ENCODE measurements around the gene AJM1.

Gene AJM1

DNA sequence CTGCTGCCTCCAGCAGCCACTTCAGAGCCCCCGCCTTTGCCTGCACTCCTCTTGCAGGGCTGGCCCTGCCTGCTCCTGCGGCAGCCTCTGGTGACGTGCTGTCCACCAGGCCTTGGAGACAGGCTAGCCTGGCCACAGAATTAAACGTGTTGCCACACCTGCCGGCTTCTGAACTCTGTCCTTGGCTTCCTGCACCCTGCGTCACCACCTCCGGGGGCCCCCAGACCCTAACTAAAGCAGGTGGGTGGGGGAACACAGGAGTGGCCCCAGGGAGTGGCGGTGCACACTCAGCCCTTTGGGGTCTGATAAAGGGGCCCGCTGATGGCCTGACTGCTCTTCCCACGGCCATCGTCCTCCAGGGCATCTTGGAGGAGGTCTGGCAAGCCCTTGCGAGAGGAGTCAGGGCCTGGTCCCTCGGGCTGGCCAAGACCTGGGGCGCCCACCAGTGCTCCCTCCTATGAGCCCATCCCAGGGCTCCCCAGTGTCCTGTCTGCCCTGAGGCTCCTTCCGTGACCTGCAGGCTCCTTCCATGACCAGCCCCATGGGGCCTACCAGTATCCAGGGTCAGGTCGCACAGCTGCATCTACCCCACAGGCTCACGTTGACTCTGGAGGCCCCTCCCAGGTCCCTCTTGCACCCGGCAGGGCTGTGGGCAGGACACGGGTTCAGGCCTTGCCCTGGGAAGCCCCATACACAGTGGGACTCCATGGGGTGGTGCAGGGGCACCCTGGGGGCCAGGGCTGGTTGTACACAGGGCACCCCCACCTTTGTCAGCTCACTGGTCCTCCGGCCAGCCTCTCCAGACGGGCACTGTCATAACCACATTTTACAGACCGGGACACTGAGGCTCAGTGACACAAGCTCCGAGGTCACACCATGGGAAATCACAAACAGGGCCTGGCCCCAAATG lies 8.8 kb downstream of the AJM1 start:
- Mint-ChIP-seq H3K36me3 (ENCODE audit: low read depth) (no peaks in the 10 kb centered on the region), H3K9me3 (no peaks in the 10 kb centered on the region), H3K4me1 (peaks cover 9% of the 10 kb centered on the region), H3K27me3 (ENCODE audit: low read depth, poor library complexity) (peaks cover 9% of the 10 kb centered on the region), H3K27ac (no peak overlapping the region), H3K4me3 (peak overlapping the region; percentile 70)
- TF ChIP-seq, protein P1, sequence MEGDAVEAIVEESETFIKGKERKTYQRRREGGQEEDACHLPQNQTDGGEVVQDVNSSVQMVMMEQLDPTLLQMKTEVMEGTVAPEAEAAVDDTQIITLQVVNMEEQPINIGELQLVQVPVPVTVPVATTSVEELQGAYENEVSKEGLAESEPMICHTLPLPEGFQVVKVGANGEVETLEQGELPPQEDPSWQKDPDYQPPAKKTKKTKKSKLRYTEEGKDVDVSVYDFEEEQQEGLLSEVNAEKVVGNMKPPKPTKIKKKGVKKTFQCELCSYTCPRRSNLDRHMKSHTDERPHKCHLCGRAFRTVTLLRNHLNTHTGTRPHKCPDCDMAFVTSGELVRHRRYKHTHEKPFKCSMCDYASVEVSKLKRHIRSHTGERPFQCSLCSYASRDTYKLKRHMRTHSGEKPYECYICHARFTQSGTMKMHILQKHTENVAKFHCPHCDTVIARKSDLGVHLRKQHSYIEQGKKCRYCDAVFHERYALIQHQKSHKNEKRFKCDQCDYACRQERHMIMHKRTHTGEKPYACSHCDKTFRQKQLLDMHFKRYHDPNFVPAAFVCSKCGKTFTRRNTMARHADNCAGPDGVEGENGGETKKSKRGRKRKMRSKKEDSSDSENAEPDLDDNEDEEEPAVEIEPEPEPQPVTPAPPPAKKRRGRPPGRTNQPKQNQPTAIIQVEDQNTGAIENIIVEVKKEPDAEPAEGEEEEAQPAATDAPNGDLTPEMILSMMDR (IDR thresholded peaks at IDR 0.05) = no peak
- no peak for DNase-seq

DNA sequence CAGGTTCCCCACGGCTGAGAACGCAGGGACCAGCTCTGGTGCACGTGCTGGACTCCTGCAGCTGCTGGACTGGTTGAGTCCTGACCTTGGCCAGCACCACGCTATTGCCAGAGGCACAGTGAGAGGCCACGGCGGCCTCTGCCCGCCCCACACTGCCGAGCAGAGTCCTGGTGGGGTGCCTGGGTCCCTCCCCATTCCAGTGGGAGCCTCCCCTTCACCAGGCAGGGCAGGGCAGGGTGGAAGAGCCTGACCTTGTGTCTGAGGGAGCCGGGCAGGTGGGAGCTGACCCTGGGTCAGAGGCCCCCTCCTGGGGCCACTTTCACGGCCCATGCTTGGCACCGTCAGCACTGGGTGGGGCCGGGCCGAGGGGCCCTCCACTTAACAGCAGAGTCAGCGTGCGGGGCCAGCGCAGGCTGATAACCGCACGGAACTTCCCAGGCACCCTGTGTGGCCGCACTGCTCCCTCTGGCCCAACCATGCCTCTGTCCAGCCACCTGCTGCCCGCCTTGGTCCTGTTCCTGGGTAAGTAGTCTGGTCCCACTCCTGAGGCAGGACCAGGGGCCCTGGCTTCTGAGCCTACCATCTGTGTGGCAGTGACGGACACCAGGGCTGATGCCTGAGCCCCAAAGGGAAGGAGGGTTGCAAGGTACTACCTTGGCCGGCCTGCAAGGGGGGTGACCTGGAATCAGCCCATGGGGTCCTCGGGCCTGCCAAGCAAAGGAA lies 9.8 kb downstream of the AJM1 start, which contains the start of gene MAMDC4:
Gene MAMDC4 (plus strand): TSS at position 406 of the 723 bp plus-strand sequence. CDS start 71 bp downstream, at position 477.
- TF ChIP-seq, protein P1 (IDR thresholded peaks at IDR 0.05) = no peak
- Mint-ChIP-seq H3K9me3 (no peaks in the 10 kb centered on the region), H3K36me3 (ENCODE audit: low read depth) (no peaks in the 10 kb centered on the region), H3K4me1 (peaks cover 9% of the 10 kb centered on the region), H3K27ac (no peak within 1 kb of the TSS), H3K27me3 (ENCODE audit: low read depth, poor library complexity) (peaks cover 7% of the 10 kb centered on the region), H3K4me3 (no peak within 1 kb of the TSS)
- peak; percentile 6 for DNase-seq

DNA sequence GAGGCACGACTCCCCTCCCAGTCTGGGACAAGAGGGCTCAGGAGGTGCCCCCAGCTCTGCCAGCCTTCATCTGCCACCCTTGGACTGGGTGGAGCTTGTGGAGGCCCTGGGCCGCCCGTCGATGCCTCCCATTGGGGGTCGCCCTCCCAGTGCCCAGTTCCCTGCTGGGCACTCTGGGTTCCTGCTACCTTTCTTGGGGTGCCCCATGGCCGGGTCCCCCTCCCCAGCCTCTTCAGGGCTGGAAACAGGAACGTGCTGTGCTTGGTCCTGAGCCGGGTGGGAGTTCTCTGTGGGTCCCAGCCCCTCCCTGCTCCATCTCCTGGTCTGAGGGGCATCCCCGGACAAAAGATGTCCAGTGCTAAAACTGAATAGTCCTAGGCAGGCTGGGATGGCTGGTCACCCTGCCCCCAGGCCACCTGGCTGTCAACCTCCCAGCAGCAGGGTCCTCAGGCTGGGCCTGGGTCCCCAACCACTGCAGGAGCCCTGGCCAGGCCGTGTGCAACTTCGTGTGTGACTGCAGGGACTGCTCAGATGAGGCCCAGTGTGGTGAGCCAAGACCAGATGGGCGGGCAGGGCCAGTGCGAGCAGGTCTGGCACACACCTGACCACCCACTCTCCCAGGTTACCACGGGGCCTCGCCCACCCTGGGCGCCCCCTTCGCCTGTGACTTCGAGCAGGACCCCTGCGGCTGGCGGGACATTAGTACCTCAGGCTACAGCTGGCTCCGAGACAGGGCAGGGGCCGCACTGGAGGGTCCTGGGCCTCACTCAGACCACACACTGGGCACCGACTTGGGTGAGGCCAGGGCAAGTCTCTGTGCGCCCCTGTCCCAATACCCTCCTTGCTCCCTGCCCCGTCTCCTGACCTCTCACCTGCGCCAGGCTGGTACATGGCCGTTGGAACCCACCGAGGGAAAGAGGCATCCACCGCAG lies 10.7 kb downstream of the AJM1 start:
- Mint-ChIP-seq H3K36me3 (ENCODE audit: low read depth) (no peaks in the 10 kb centered on the region), H3K27me3 (ENCODE audit: low read depth, poor library complexity) (peaks cover 3% of the 10 kb centered on the region), H3K4me1 (peaks cover 9% of the 10 kb centered on the region), H3K9me3 (no peaks in the 10 kb centered on the region), H3K27ac (no peak overlapping the region), H3K4me3 (no peak overlapping the region)
- peak; percentile 8 for DNase-seq
- TF ChIP-seq, protein P1 (IDR thresholded peaks at IDR 0.05) = no peak

DNA sequence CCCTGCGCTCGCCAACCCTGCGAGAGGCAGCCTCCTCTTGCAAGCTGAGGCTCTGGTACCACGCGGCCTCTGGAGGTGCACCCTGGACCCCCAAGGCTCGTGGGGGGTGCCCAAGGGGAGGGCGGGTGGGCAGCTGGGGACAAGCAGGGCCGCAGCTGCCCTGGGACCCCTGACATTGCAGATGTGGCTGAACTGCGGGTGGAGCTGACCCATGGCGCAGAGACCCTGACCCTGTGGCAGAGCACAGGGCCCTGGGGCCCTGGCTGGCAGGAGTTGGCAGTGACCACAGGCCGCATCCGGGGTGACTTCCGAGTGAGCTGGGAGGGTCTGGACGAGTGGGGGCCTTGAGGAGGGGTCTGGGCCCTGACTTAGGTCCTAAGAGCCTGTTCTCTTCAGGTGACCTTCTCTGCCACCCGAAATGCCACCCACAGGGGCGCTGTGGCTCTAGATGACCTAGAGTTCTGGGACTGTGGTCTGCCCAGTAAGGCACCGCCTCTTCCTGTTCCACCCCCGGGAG lies 11.4 kb downstream of the AJM1 start:
- Mint-ChIP-seq H3K4me3 (no peak overlapping the region), H3K36me3 (ENCODE audit: low read depth) (no peaks in the 10 kb centered on the region), H3K4me1 (peaks cover 9% of the 10 kb centered on the region), H3K27ac (no peak overlapping the region), H3K9me3 (no peaks in the 10 kb centered on the region), H3K27me3 (ENCODE audit: low read depth, poor library complexity) (peaks cover 3% of the 10 kb centered on the region)
- TF ChIP-seq, protein P1 (IDR thresholded peaks at IDR 0.05) = no peak
- peak; percentile 3 for DNase-seq

DNA sequence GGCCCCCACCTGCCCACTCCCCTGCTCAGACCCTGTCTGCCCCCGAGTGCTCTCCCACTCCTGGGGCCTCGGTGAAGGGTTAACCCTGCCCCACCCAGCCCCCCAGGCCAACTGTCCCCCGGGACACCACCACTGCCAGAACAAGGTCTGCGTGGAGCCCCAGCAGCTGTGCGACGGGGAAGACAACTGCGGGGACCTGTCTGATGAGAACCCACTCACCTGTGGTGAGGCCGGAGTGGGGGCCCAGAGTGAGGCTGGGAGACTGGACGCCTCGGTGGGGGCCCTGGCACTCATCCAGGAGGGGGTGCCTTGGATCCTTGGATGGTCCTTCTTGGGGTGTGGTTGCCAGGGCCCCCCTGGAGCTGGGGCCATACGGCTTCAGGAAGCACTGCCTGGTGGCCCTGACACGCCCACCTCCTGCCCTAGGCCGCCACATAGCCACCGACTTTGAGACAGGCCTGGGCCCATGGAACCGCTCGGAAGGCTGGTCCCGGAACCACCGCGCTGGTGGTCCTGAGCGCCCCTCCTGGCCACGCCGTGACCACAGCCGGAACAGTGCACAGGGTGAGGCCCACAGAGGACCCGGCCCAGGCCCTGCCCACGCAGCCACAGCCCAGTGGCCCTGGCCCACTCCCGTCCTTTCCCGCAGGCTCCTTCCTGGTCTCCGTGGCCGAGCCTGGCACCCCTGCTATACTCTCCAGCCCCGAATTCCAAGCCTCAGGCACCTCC lies 12.0 kb downstream of the AJM1 start:
- Mint-ChIP-seq H3K4me3 (no peak overlapping the region), H3K9me3 (no peaks in the 10 kb centered on the region), H3K4me1 (peaks cover 9% of the 10 kb centered on the region), H3K27me3 (ENCODE audit: low read depth, poor library complexity) (no peaks in the 10 kb centered on the region), H3K36me3 (ENCODE audit: low read depth) (no peaks in the 10 kb centered on the region), H3K27ac (no peak overlapping the region)
- peak; percentile 4 for DNase-seq
- TF ChIP-seq, protein P1 (IDR thresholded peaks at IDR 0.05) = no peak

All from nephron progenitor cell (in vitro differentiated cells).